GM12878 (cell line): ENCODE data around the gene CHTOP. TPM values are rescaled to one million over a fixed set of nuclear protein-coding genes. Genes with fewer than 3 reads are reported as not detected.

Experiments
- ATAC-seq: fragments of 200-7000 bp; cut with Tn5 transposase; 3 replicates; pipeline ENCODE4 v1.9.1; 2020; ENCODE audit warnings: mild to moderate bottlenecking, moderate library complexity
- BruUV-seq: library from RNA; stranded (reverse); fragments of 400-500 nt; replicated peaks from 2 replicates; lab custom pipeline; 2021; lab: Mats Ljungman, UMichigan
- CTCF ChIA-PET: fragments of 300-600 bp; sonication (Branson Sonifier 250); formaldehyde crosslinking; extraction: SDS; loops from one replicate; lab custom pipeline; 2021; ENCODE audit warnings: inconsistent platforms; lab: Yijun Ruan, JAX
- POLR2A ChIA-PET: fragments of 350-600 bp; formaldehyde crosslinking; extraction: SDS; loops from one replicate; lab custom pipeline; 2021; ENCODE audit warnings: inconsistent platforms; lab: Charles Lee
- RAD21 ChIA-PET: fragments of 300-600 bp; sonication (Branson Sonifier 250); formaldehyde crosslinking; loops from one replicate; lab custom pipeline; 2023; ENCODE audit warnings: antibody characterized with exemption; ENCODE audit not compliant: unreplicated experiment; lab: Charles Lee
- SMC1A ChIA-PET: fragments of 300-600 bp; sonication (Branson Sonifier 250); formaldehyde crosslinking; loops from one replicate; lab custom pipeline; 2023; ENCODE audit not compliant: unreplicated experiment, uncharacterized antibody; lab: Charles Lee
- DNase-seq: peaks from one replicate; pipeline ENCODE4 v3.0.0-alpha.2; 2011; ENCODE audit warnings: low read depth, low spot score
- FAIRE-seq: peaks from 3 replicates; lab custom pipeline; 2011; peaks lifted over from hg19 to GRCh38; lab: Jason Lieb, UNC
- H2AFZ ChIP-seq: 2 replicates; pipeline ENCODE4 v1.6.0; 2011; ENCODE audit warnings: low read depth, low read length, control low read depth; ENCODE audit not compliant: control insufficient read depth
- H3K27ac ChIP-seq: 2 replicates; pipeline ENCODE4 v1.5.1; 2011; ENCODE audit warnings: control low read depth; ENCODE audit not compliant: control insufficient read depth, insufficient read depth
- H3K27me3 ChIP-seq, 2 experiments: replicated peaks in 1 of 2; 2 replicates each; pipeline versions ENCODE4 v1.6.0 to v1.6.1; 2011; ENCODE audit warnings: low read length in 1 of 2; ENCODE audit not compliant: control insufficient read depth in 2 of 2, insufficient read depth in 2 of 2
- H3K36me3 ChIP-seq, 2 experiments: 2 replicates each; pipeline ENCODE4 v1.5.1; 2011; ENCODE audit warnings: low read length in 1 of 2; ENCODE audit not compliant: control insufficient read depth in 2 of 2, insufficient read depth in 2 of 2
- H3K4me1 ChIP-seq: 2 replicates; pipeline ENCODE4 v1.6.1; 2011; ENCODE audit warnings: mild to moderate bottlenecking, low read length, moderate library complexity, mixed read lengths; ENCODE audit not compliant: control insufficient read depth, insufficient read depth
- H3K4me2 ChIP-seq: 2 replicates; pipeline ENCODE4 v1.6.0; 2011; ENCODE audit warnings: control low read depth; ENCODE audit not compliant: control insufficient read depth, insufficient read depth
- H3K4me3 ChIP-seq: fragments of 200-600 bp; sonication (generic); 2 replicates; pipeline ENCODE4 v1.5.1; 2016
- H3K79me2 ChIP-seq: 2 replicates; pipeline ENCODE4 v1.6.0; 2011; ENCODE audit warnings: low read length; ENCODE audit not compliant: control insufficient read depth, insufficient read depth
- H3K9ac ChIP-seq: 2 replicates; pipeline ENCODE4 v1.8.0; 2011; ENCODE audit warnings: low read length, control low read depth, mixed read lengths; ENCODE audit not compliant: control insufficient read depth, insufficient read depth
- H3K9me3 ChIP-seq: replicated peaks from 3 replicates; pipeline ENCODE4 v1.5.1; 2011; ENCODE audit warnings: mild to moderate bottlenecking, low read length; ENCODE audit not compliant: control insufficient read depth, insufficient read depth
- H4K20me1 ChIP-seq: 2 replicates; pipeline ENCODE4 v1.6.0; 2011; ENCODE audit not compliant: control insufficient read depth, insufficient read depth
- NR2F1 ChIP-seq: fragments of 450-650 bp; conservative IDR thresholded peaks from 2 replicates; pipeline ENCODE4 v1.6.1; 2017; ENCODE audit warnings: mild to moderate bottlenecking
- ZNF687 ChIP-seq: fragments of 450-650 bp; IDR thresholded peaks from 2 replicates; pipeline ENCODE4 v1.6.1; 2017; ENCODE audit warnings: mild to moderate bottlenecking, moderate library complexity
- WGBS: methylation state at CpG from one replicate; pipeline ENCODE4 v1.1.6; 2016; ENCODE audit warnings: low lambda C conversion rate; ENCODE audit not compliant: insufficient replicate concordance, insufficient coverage; ENCODE audit errors: missing lambda C conversion rate; 5-methylcytosine and 5-hydroxymethylcytosine counted together
- in situ Hi-C: fragments of 300-500 bp; cut with MboI; formaldehyde crosslinking; loops from 9 replicates; pipeline ENCODE4 v1.14.3; 2018; ENCODE audit warnings: mixed read lengths
- intact Hi-C: fragments of 100-400 bp; cut with micrococcal nuclease; formaldehyde crosslinking; loops from one replicate; pipeline ENCODE4 v1.14.2; 2022; ENCODE audit not compliant: unreplicated experiment
- polyA plus RNA-seq, 11 experiments: library from polyadenylated mRNA; depleted of rRNA in 4 of 11; unstranded in 6 of 11; stranded (reverse) in 5 of 11; fragments of >200 nt; fragmentation: Nextera tagmentation in 4 of 11; fragmentation: Illumina TruSeq in 1 of 11; extraction: Ambion mirVana in 4 of 11; extraction: Trizol in 1 of 11; gene quantifications; 1 replicate in 1 of 11; 2 replicates in 10 of 11; pipeline versions ENCODE4 v1.2.1 to v1.2.3, GENCODE V29; 2011 to 2016; ENCODE audit warnings: inconsistent platforms in 2 of 11, missing spikeins in 2 of 11, low read depth in 1 of 11
- total RNA-seq, 4 experiments: library from RNA; depleted of rRNA in 3 of 4; stranded (reverse); fragments of >200 nt in 3 of 4; fragmentation: Illumina TruSeq in 1 of 4; extraction: Trizol in 1 of 4; gene quantifications; 2 replicates each; pipeline versions ENCODE4 v1.2.1 to v1.2.3, GENCODE V29; 2013 to 2021

The CHTOP gene
- total and polyA plus RNA-seq, 10 of the 15 experiments (the other 5 are each of a cell fraction or from before 2014, with no cell fraction given), result 8.4 to 93.8 (median 52.3) TPM

DNA sequence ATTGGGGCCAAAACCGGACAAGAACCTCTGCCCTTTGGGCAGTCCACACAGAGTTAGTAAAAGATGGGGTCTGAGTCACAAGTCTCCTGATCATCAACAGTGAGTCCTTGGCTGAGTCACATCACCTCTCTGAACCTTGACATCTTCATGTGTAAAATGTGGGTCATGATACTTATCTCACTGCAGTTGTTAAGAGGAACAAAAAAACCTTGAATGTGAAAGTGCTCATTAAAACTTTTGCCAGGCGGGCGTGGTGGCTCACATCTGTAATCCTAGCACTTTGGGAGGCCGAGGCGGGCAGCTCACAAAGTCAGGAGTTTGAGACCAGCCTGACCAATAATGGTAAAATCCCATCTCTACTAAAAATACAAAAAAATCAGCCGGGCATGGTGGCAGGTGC is 36.7 kb upstream of the CHTOP start:
- Histone ChIP-seq H3K79me2 (no peaks in the 10 kb centered on the region), H3K4me3 (no peak overlapping the region), H3K27me3 (no peaks in the 10 kb centered on the region), H4K20me1 (no peaks in the 10 kb centered on the region), H3K9ac (no peak overlapping the region), H3K4me1 (peaks cover 22% of the 10 kb centered on the region), H3K36me3 (no peaks in the 10 kb centered on the region), H3K4me2 (no peak overlapping the region), H2AFZ (no peak overlapping the region), H3K27ac (no peak overlapping the region), H3K9me3 (no peaks in the 10 kb centered on the region)
- POLR2A ChIA-PET, result interaction anchor here (2.6 kb wide), 1 partner anchor 37 kb away, joined by 15 read pairs; the partner anchor contains the start of gene CHTOP
- TF ChIP-seq ZNF687 (no peak), NR2F1 (peak; percentile 48)
- CTCF ChIA-PET, result interaction anchor here (0.9 to 2.8 kb wide), 4 partner anchors 19 to 62 kb away, joined by 3 to 9 read pairs (median 6); partner anchors contain the start of genes S100A13 and S100A14
- RAD21 ChIA-PET, result interaction anchor here (1.8 kb wide), 1 partner anchor 30 kb away, joined by 8 read pairs; the partner anchor contains the start of gene S100A13
- 75% methylated on average over 6 of the region's 6 CpGs for WGBS
- peak; percentile 15 for DNase-seq
- peak; percentile 28 for ATAC-seq
- SMC1A ChIA-PET, result interaction anchor here (1.9 to 3.5 kb wide), 3 partner anchors 18 to 24 kb away, joined by 6 to 12 read pairs (median 12); partner anchors contain the start of gene S100A14
- peak; percentile 18 for FAIRE-seq
- BruUV-seq, result no TSS peak
- in situ Hi-C loops (no loop called here), intact Hi-C loops (no loop called here)
